Right lobe of liver (tissue), 4 donors: ENCODE results near the gene DDX46.

Experiments used
- POLR2A ChIP-seq: fragments of 450-650 bp; IDR thresholded peaks from one replicate; pipeline ENCODE4 v1.6.1; 2017; ENCODE audit warnings: antibody characterized with exemption, mild to moderate bottlenecking
- TF ChIP-seq, protein P1 (sequence below), 4 donors: fragments of 200-600 bp in 3 of 4; fragments of 450-650 bp in 1 of 4; IDR thresholded peaks; one replicate each; pipeline versions ENCODE4 v1.5.1 to v1.8.0; 2016 to 2022; ENCODE audit warnings: antibody characterized with exemption in 4 of 4, mild to moderate bottlenecking in 2 of 4
- donor health status: DM: no; HTN: no; CAD: no.
- donor health status: DM: no; HTN: no; CAD: no.
- donor health status: DM: no; HTN: yes; CAD: no.

DNA sequence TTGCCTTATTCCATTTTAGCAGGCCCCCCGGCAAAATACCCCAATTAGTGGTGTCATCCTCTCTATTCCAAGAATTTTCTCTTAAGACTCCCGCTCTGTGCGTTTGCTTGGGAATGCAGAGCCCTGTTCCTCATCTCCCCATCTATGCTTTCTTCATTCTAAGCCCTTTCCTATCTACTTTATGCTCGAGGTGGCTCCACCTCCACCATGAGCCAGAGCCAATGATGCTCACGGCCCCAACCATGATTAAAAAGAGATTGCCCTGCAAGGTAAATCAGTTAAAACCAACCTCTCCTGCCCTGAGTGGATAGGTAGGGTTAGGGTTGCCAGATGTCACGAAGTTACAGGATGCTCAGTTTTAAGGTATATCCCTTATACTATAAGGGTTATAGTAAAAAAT, 114.9 kb downstream of the DDX46 start:
- TF ChIP-seq, protein P1, sequence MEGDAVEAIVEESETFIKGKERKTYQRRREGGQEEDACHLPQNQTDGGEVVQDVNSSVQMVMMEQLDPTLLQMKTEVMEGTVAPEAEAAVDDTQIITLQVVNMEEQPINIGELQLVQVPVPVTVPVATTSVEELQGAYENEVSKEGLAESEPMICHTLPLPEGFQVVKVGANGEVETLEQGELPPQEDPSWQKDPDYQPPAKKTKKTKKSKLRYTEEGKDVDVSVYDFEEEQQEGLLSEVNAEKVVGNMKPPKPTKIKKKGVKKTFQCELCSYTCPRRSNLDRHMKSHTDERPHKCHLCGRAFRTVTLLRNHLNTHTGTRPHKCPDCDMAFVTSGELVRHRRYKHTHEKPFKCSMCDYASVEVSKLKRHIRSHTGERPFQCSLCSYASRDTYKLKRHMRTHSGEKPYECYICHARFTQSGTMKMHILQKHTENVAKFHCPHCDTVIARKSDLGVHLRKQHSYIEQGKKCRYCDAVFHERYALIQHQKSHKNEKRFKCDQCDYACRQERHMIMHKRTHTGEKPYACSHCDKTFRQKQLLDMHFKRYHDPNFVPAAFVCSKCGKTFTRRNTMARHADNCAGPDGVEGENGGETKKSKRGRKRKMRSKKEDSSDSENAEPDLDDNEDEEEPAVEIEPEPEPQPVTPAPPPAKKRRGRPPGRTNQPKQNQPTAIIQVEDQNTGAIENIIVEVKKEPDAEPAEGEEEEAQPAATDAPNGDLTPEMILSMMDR (IDR thresholded peaks at IDR 0.05), result no peak
- TF ChIP-seq POLR2A, result no peak
